ENCODE data around the gene C12orf54.
"Not testable (repeated sequence)": the region's sequence is repeated elsewhere in the genome, so short reads cannot be mapped to it uniquely, and the experiment has no call there.

C12orf54 gene

DNA sequence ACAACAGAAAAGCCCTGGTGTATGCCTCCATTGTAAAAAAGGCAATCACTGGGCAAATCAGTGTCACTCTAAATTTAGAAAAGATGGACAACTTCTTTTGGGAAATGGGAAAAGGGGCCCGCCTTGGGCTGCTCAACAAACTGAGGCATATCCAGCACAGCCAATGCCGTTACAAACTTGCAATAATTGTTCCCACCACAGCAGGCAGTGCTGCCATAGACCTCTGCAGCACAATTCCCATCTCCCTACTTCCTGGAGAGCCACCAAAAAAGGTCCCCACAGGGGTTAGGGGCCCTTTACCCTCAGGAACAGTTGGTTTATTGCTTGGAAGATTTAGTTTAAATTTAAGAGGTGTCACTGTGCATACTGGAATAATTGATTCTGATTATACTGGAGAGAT is 26.7 kb downstream of the C12orf54 start:
- H3K4me3 ChIP-seq (ENCODE audit: low read depth, low read length), result no peak overlapping the region

DNA sequence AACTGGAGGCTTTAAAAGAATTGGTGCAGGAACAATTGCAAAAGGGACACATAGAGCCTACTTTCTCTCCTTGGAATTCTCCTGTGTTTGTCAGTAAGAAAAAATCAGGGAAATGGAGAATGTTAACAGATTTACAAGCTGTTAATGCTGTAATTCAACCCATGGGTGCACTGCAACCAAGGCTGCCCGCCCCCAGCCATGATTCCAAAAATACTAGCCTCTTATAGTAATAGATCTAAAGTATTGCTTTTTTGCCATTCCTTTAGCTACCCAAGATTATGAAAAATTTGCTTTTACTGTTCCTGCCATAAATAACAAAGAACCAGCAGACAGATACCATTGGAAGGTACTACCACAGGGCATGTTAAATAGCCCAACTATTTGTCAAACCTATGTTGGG is 27.8 kb downstream of the C12orf54 start:
- no peak overlapping the region for H3K4me3 ChIP-seq (ENCODE audit: low read depth, low read length)

DNA sequence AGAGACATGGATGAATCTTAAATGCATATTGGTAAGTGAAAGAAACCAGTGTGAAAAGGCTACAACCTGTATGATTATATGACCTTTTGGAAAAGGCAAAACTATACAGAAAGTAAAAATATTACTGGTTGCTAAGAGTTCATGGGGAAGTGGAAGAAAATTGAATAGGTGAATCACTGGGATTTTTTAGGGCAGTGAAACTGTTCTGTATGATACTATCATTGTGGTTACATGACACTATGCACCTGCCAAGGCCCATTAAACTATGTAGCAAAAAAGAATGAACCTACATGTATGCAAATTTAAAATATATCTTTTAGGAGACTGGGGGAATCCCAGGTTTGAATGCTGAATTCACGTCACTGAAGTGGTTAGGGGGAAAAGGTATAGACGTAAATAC is 30.6 kb downstream of the C12orf54 start:
- H3K4me3 ChIP-seq (ENCODE audit: low read depth, low read length), result no peak overlapping the region

DNA sequence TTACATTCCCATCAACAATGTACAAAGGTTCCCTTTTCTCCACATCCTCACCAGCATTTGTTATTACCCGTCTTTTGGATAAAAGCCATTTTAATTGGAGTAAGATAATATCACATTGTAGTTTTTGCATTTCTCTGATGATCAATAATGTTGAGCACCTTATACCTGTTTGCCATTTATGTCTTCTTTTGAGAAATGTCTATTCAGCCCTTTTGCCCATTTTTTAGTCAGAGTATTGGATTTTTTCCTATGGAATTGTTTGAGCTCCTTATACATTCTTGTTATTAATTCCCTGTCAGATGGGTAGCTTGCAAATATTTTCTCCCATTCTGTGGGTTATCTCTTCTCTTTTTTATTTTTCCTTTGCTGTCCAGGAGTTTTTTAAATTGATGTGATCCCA is 32.4 kb downstream of the C12orf54 start:
- H3K4me3 ChIP-seq (ENCODE audit: low read depth, low read length), result no peak overlapping the region

DNA sequence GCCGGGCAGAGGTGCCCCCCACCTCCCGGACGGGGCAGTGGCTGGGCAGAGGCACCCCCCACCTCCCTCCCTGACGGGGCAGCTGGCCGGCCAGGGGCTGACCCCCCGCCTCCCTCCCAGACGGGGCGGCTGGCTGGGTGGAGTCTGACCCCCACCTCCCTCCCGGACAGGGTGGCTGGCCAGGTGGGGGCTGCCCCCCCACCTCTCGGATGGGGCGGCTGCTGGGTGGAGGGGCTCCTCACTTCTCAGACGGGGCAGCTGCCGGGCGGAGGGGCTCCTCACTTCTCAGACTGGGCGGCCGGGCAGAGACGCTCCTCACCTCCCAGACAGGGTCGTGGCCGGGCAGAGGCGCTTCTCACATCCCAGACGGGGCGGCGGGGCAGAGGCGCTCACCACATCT is 38.1 kb downstream of the C12orf54 start:
- not testable (repeated sequence) for H3K4me3 ChIP-seq (ENCODE audit: low read depth, low read length)

DNA sequence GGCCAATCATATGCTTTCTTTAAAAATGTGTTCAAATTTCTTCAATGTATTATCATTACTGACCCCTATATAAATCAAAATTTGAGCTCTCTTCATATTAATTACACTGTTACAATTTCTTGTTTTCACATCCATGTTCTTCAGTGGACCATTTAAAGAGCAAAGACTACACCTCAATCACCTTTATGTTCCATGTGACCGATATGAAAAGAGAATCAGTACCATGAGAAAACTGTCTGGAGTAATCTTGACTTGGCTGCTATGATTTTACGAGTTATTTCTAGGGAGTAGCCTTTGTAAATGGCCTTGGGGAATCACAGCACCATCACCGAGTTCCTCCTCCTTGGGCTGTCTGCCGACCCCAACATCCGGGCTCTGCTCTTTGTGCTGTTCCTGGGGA is 43.0 kb downstream of the C12orf54 start, which contains the start of gene OR8S1:
Gene OR8S1 (plus strand): TSS at position 301 of the 400 bp plus-strand sequence. CDS start 0 bp downstream, at position 301.
- H3K4me3 ChIP-seq (ENCODE audit: low read depth, low read length), result no peak within 1 kb of the TSS

DNA sequence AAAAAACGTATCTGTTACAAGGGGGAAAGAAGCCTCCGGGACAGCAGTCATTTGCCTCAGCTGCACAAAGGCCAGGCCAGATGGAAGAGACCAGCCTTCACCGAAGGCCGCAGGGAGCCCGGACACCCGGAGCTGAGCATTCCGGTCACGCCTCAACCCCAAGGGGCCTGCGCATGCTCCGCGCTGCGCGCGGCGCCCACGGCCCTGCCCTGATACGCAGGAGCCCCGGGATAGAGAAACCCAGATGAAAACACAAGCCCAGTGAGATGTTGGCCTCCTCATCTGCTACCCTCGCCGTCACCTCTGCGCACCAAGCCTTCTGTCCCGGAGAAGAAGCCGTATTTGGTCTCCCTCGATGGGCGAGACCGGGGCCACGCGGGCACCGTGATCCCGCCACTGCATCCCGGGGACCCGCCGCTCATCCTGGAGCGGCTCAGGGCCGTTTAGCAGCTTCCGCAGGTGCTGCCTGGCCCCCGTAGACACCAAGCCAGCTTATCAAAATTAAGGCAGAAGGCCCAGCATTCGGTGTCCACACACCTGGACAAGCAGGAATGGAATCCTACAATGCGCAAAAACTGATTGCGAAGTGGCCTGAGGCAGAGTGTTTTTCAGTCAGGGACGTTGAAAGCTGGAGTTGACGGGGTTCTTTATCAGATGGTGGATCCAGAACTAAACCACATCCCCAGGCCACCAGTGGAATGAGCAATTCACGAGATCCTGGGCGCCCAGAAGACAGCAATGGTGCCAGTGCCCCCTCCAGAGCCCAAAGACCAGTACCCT is 45.8 kb downstream of the C12orf54 start:
- no peak overlapping the region for H3K4me3 ChIP-seq (ENCODE audit: low read depth, low read length)

DNA sequence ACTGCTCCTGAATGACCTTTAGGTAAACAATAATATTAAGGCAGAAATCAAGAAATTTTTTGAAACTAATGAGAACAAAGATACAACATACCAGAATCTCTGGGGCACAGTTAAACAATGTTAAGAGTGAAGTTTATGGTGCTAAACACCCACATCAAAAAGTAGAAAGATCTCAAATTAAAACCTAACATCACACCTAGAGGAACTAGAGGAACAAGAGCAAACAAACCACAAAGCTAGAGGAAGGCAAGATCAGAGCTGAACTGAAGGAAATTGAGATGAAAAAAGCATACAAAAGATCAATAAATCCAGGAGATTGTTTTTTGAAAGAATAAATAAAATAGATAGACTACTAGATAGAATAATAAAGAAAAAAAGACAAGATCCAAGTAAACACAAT is 50.3 kb downstream of the C12orf54 start:
- no peak overlapping the region for H3K4me3 ChIP-seq (ENCODE audit: low read depth, low read length)

DNA sequence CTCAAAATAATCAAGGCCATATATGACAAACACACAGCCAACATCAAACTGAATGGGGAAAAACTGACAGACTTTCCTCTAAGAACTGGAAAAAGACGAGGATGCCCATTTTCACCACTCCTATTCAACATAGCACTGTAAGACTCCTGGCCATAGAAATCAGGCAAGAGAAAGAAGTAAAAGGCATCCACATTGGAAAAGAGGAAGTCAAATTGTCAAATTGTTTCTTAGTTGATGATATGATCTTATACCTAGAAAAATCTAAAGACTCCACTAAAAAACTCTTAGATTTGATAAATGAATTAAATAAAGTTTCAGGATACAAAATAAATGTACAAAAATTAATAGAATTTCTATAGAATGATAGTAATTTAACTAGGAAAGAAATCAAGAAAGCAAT is 54.3 kb downstream of the C12orf54 start:
- H3K4me3 ChIP-seq (ENCODE audit: low read depth, low read length), result no peak overlapping the region

DNA sequence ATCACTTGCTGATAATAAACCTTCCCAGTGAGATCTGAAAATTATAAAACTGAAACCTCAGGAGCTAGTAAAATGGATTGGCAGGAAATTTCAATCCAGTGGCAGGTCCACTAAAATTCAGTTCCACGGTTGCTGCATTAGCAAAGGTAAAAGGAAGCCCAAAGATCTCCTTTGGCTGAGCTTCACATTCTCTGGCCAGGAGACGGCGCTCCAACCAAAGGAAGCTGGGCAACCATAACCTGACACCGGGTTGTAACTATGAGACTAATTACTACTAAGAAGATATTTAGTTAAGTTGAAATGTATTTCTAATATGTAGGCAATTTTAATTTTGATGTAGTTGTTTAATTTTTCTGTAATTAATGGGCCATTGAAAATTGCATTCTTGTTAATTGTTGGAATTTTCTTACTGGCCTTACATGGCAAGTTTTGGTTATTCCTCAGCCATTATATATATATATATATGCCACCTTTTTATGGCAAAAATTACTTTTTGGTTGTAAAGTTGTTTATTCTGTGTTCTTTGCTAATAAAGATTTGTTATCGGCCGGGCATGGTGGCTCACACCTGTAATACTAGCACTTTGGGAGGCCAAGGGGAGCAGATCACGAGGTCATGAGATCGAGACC is 60.1 kb downstream of the C12orf54 start:
- no peak overlapping the region for H3K4me3 ChIP-seq (ENCODE audit: low read depth, low read length)

DNA sequence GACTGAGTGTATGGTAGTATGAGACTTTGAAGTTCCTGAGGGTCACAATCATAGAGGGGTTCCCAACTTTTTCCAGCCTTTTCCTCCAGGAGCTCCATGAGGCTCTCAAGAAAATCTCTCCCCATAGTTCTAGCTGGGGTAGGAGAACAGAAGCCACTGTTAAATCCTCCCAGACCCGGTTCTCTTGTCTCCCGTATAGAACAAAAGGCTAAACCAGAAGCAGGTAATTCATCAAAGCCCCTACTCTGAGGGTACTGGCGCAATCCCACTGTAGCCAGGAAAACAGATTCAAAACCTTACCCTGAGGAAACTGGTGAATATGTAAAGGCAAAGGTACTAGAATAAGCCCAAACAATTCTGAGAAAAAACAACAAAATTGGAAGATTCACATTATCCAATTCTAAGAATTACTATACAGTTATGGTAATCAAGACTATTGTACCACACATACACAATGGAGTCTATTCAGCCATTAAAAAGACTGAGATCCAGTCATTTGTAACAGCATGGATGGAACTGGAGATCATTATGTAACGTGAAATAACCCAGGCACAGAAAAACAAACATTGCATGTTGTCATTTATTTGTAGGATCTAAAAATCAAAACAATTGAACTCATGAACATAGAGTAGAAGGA is 63.7 kb downstream of the C12orf54 start:
- H3K4me3 ChIP-seq (ENCODE audit: low read depth, low read length), result no peak overlapping the region

Measured in iPS-11a (cell line).